CD4-positive, alpha-beta memory T cell (primary cell): ENCODE data around the gene MED12. TPM values are rescaled to one million over a fixed set of nuclear protein-coding genes. Genes with fewer than 3 reads are reported as not detected.

ENCODE experiments used
- CTCF ChIA-PET: fragments of 350-600 bp; sonication (Branson Sonifier 250); formaldehyde crosslinking; loops from one replicate; lab custom pipeline; 2021; ENCODE audit warnings: inconsistent platforms; ENCODE audit not compliant: partially characterized antibody; lab: Charles Lee
- POLR2A ChIA-PET: fragments of 350-600 bp; sonication (Branson Sonifier 250); formaldehyde crosslinking; loops from one replicate; lab custom pipeline; 2021; ENCODE audit not compliant: partially characterized antibody; lab: Charles Lee
- DNase-seq, 5 donors: peaks; one replicate each; pipeline versions ENCODE4 v3.0.0 to v3.0.0-alpha.2; 2020 to 2022; ENCODE audit warnings: mixed read lengths in 1 of 5
- H3K27ac ChIP-seq: one replicate; pipeline ENCODE4 v1.7.0; 2013; ENCODE audit warnings: low read depth, low read length
- H3K27me3 ChIP-seq: 2 replicates; pipeline ENCODE4 v1.7.0; 2013; ENCODE audit warnings: mild to moderate bottlenecking, low read length, moderate library complexity; ENCODE audit not compliant: insufficient read depth
- H3K36me3 ChIP-seq: 2 replicates; pipeline ENCODE4 v1.7.0; 2013; ENCODE audit warnings: mild to moderate bottlenecking, low read length, moderate library complexity; ENCODE audit not compliant: insufficient read depth
- H3K4me1 ChIP-seq: 2 replicates; pipeline ENCODE4 v1.7.0; 2013; ENCODE audit warnings: mild to moderate bottlenecking, low read length, moderate library complexity; ENCODE audit not compliant: insufficient read depth
- H3K4me3 ChIP-seq, 2 donors: one replicate each; pipeline ENCODE4 v1.7.0; 2013; ENCODE audit warnings: low read length in 2 of 2, mild to moderate bottlenecking in 1 of 2
- H3K9me3 ChIP-seq, 2 donors: one replicate each; pipeline ENCODE4 v1.7.0; 2013; ENCODE audit warnings: low read length in 2 of 2, control low read depth in 1 of 2; ENCODE audit not compliant: control insufficient read depth in 1 of 2
- H3K27ac Mint-ChIP-seq, 7 donors: one replicate each; pipeline ENCODE4 v1.8.0; 2020 to 2021; ENCODE audit warnings: mixed read lengths in 7 of 7, mild to moderate bottlenecking in 6 of 7, inconsistent platforms in 3 of 7, moderate library complexity in 3 of 7
- H3K27me3 Mint-ChIP-seq, 2 donors: one replicate each; pipeline ENCODE4 v1.8.0; 2020 to 2021; ENCODE audit warnings: mixed read lengths in 2 of 2
- H3K36me3 Mint-ChIP-seq, 2 donors: one replicate each; pipeline ENCODE4 v1.8.0; 2020 to 2021; ENCODE audit warnings: mixed read lengths in 2 of 2, inconsistent platforms in 1 of 2, mild to moderate bottlenecking in 1 of 2
- H3K4me1 Mint-ChIP-seq, 4 donors: one replicate each; pipeline ENCODE4 v1.8.0; 2020 to 2021; ENCODE audit warnings: mixed read lengths in 4 of 4, mild to moderate bottlenecking in 1 of 4
- H3K4me3 Mint-ChIP-seq, 8 donors: one replicate each; pipeline ENCODE4 v1.8.0; 2020 to 2021; ENCODE audit warnings: mixed read lengths in 8 of 8, mild to moderate bottlenecking in 7 of 8, moderate library complexity in 6 of 8, inconsistent platforms in 3 of 8
- H3K9me3 Mint-ChIP-seq, 8 donors: one replicate each; pipeline ENCODE4 v1.8.0; 2020 to 2021; ENCODE audit warnings: mixed read lengths in 8 of 8, mild to moderate bottlenecking in 5 of 8, inconsistent platforms in 3 of 8, moderate library complexity in 1 of 8
- intact Hi-C: fragments of 100-400 bp; cut with micrococcal nuclease; formaldehyde crosslinking; loops from one replicate; pipeline ENCODE4 v1.15.1; 2023
- polyA plus RNA-seq, 2 donors: library from polyadenylated mRNA; unstranded; fragments of 300-500 nt; fragmentation: Illumina TruSeq; gene quantifications; one replicate each; pipeline ENCODE4 v1.2.3, GENCODE V29; 2021
- total RNA-seq, 2 experiments: library from RNA; stranded (reverse); gene quantifications; one replicate each; pipeline ENCODE4 v1.2.3, GENCODE V29; 2021

The MED12 gene
- total and polyA plus RNA-seq, 4 experiments from 2014 or later = 3.4 to 89.9 (median 51.6) TPM

DNA sequence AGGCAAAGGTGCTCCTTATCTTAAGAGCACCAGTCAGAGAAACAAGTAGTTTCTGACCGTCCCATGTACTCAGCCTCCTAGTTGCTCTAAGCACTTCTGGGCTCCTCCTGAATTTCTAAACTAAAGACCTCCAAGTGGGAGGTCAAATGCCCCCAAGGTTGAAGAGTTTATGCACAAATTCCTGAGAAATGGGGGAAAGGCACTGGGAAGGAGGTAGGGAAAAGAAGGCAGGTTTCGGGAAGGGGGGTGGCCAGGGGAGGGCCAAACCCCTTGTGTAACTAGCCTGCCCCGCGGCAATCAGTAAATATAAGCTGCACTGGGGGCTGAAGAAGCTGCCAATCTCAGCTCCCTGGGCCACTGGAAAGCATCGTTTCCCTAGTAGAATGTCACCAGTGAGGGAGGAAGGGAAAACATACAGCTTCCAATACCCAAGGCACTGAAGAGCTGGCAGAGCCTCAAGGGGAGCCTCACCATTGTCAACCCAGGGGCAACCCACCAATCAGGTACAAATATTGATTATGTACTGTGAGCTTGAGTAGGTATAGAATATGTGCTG, 19.4 kb upstream of the MED12 start:
- H3K4me3 ChIP-seq = no peak overlapping the region
- H3K27me3 ChIP-seq = no peaks in the 10 kb centered on the region
- Mint-ChIP-seq H3K4me1 (peaks cover 39 to 79% (median 67%) of the 10 kb centered on the region in 4 donors), H3K36me3 (peaks cover 0 to 4% of the 10 kb centered on the region in 2 donors), H3K27me3 (no peaks in the 10 kb centered on the region), H3K9me3 (no peaks in the 10 kb centered on the region), H3K4me3 (peak overlapping the region in 4 of 8 donors; percentile 9 to 69 (median 19)), H3K27ac (peak overlapping the region in 5 of 7 donors; percentile 56 to 91 (median 66))
- ChIA-PET POLR2A (interaction anchor here (1.1 to 5.3 kb wide), 5 partner anchors 14 to 83 kb away, joined by 3 to 141 read pairs (median 47); partner anchors contain the start of genes IL2RG and MED12), CTCF (interaction anchor here (1.0 to 4.7 kb wide), 6 partner anchors 13 to 80 kb away, joined by 4 to 75 read pairs (median 16); partner anchors contain the start of genes IL2RG and MED12)
- peaks cover 68% of the 10 kb centered on the region for H3K4me1 ChIP-seq
- intact Hi-C loops = loop anchor here (1.0 kb wide), 4 partner anchors 12 to 80 kb away; partner anchors contain the start of genes IL2RG and MED12
- H3K36me3 ChIP-seq = no peaks in the 10 kb centered on the region
- peak overlapping the region; percentile 46 for H3K27ac ChIP-seq
- no peaks in the 10 kb centered on the region for H3K9me3 ChIP-seq
- DNase-seq = no peak

DNA sequence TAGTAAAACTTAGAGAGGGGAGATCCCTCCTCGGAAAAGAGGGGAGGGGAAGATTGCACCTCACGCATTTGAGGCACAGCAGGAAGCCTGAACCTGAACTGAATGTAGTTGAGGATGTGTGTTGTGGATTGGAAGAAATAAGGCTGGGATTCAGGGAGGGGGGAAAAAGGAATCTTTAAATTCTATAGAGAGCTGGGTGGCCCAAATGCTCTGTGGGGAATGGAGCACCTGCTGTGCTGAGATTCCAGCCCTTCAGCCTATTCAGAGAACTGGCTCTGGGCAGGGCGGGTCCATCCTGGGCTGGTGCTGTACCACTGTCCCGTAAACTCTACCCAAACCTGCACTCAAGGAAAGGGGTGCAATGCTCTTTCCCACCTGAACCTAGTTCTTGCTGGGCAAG, 18.7 kb upstream of the MED12 start:
- no peaks in the 10 kb centered on the region for H3K9me3 Mint-ChIP-seq
- intact Hi-C loops = no loop called here
- H3K27me3 ChIP-seq = no peaks in the 10 kb centered on the region
- peaks cover 75% of the 10 kb centered on the region for H3K4me1 ChIP-seq
- H3K4me1 Mint-ChIP-seq = peaks cover 46 to 86% (median 74%) of the 10 kb centered on the region in 4 donors
- H3K36me3 Mint-ChIP-seq = peaks cover 0 to 4% of the 10 kb centered on the region in 2 donors
- no peak for DNase-seq
- ChIA-PET POLR2A (interaction anchor here (1.1 to 5.3 kb wide), 5 partner anchors 13 to 82 kb away, joined by 3 to 141 read pairs (median 47); partner anchors contain the start of genes IL2RG and MED12), CTCF (interaction anchor here (1.0 to 4.7 kb wide), 6 partner anchors 12 to 79 kb away, joined by 4 to 75 read pairs (median 16); partner anchors contain the start of genes IL2RG and MED12)
- H3K27ac Mint-ChIP-seq = peak overlapping the region in 6 of 7 donors; percentile 62 to 91 (median 72)
- no peaks in the 10 kb centered on the region for H3K9me3 ChIP-seq
- H3K27me3 Mint-ChIP-seq = no peaks in the 10 kb centered on the region
- no peak overlapping the region for H3K4me3 ChIP-seq
- H3K27ac ChIP-seq = no peak overlapping the region
- no peaks in the 10 kb centered on the region for H3K36me3 ChIP-seq
- peak overlapping the region in 1 of 8 donors; percentile 53 for H3K4me3 Mint-ChIP-seq

DNA sequence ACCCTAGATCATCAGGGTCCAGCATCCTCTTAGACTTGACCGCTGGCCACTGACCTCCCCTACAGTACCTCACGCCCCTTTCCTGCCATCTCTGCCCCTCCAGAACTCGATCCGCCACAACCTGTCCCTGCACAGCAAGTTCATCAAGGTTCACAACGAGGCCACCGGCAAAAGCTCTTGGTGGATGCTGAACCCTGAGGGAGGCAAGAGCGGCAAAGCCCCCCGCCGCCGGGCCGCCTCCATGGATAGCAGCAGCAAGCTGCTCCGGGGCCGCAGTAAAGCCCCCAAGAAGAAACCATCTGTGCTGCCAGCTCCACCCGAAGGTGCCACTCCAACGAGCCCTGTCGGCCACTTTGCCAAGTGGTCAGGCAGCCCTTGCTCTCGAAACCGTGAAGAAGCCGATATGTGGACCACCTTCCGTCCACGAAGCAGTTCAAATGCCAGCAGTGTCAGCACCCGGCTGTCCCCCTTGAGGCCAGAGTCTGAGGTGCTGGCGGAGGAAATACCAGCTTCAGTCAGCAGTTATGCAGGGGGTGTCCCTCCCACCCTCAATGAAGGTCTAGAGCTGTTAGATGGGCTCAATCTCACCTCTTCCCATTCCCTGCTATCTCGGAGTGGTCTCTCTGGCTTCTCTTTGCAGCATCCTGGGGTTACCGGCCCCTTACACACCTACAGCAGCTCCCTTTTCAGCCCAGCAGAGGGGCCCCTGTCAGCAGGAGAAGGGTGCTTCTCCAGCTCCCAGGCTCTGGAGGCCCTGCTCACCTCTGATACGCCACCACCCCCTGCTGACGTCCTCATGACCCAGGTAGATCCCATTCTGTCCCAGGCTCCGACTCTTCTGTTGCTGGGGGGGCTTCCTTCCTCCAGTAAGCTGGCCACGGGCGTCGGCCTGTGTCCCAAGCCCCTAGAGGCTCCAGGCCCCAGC, 17.6 kb upstream of the MED12 start:
- POLR2A ChIA-PET = interaction anchor here (0.5 to 5.3 kb wide), 14 partner anchors 12 to 265 kb away, joined by 3 to 141 read pairs (median 4); partner anchors contain the start of genes IL2RG, MED12, SNX12 and TAF1
- Mint-ChIP-seq H3K9me3 (no peaks in the 10 kb centered on the region), H3K27me3 (no peaks in the 10 kb centered on the region), H3K4me3 (peak overlapping the region in 2 of 8 donors; percentile 2 to 49), H3K36me3 (peaks cover 5 to 6% of the 10 kb centered on the region in 2 donors), H3K4me1 (peaks cover 48 to 89% (median 72%) of the 10 kb centered on the region in 4 donors), H3K27ac (peak overlapping the region; percentile 76 to 97 (median 91))
- Histone ChIP-seq H3K4me1 (peaks cover 79% of the 10 kb centered on the region), H3K27me3 (no peaks in the 10 kb centered on the region), H3K27ac (no peak overlapping the region), H3K9me3 (no peaks in the 10 kb centered on the region), H3K4me3 (no peak overlapping the region), H3K36me3 (no peaks in the 10 kb centered on the region)
- peak in 1 of 5 donors; percentile 28 for DNase-seq
- CTCF ChIA-PET = interaction anchor here (2.4 to 4.7 kb wide), 5 partner anchors 11 to 77 kb away, joined by 10 to 75 read pairs (median 18); partner anchors contain the start of genes IL2RG and MED12
- intact Hi-C loops = no loop called here

DNA sequence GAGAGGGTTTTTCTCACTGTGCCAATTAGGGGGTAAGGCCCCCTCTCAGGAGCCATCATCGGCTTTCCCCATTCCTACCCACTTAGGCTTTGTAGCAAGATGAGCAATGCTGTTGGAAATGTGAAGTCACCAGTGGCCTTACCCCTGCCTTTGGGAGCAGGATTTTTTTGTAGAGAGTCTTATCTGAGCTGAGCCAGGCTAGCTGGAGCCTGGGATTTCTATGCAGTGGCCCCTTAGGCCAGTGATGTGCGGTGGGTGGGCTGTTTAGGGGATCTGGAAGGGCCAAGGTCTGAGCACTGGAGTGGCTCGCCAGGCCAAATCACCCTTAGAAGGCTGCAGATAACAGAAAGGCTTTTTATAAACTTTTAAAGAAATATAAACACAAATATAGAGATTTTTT, 16.1 kb upstream of the MED12 start:
- Mint-ChIP-seq H3K27me3 (no peaks in the 10 kb centered on the region), H3K4me3 (peak overlapping the region in 5 of 8 donors; percentile 41 to 88 (median 61)), H3K4me1 (peaks cover 58 to 92% (median 79%) of the 10 kb centered on the region in 4 donors), H3K9me3 (no peaks in the 10 kb centered on the region), H3K27ac (peak overlapping the region; percentile 91 to 97 (median 94)), H3K36me3 (peaks cover 17% of the 10 kb centered on the region in 2 donors)
- Histone ChIP-seq H3K4me1 (peaks cover 89% of the 10 kb centered on the region), H3K27me3 (no peaks in the 10 kb centered on the region), H3K4me3 (no peak overlapping the region), H3K9me3 (no peaks in the 10 kb centered on the region), H3K36me3 (no peaks in the 10 kb centered on the region), H3K27ac (peak overlapping the region; percentile 66)
- POLR2A ChIA-PET = interaction anchor here (0.9 to 5.3 kb wide), 12 partner anchors 10 to 263 kb away, joined by 3 to 141 read pairs (median 6); partner anchors contain the start of genes IL2RG, MED12, TAF1 and ZMYM3
- intact Hi-C loops = no loop called here
- CTCF ChIA-PET = interaction anchor here (1.2 to 4.7 kb wide), 4 partner anchors 10 to 76 kb away, joined by 4 to 75 read pairs (median 14); partner anchors contain the start of genes IL2RG and MED12
- DNase-seq = no peak

DNA sequence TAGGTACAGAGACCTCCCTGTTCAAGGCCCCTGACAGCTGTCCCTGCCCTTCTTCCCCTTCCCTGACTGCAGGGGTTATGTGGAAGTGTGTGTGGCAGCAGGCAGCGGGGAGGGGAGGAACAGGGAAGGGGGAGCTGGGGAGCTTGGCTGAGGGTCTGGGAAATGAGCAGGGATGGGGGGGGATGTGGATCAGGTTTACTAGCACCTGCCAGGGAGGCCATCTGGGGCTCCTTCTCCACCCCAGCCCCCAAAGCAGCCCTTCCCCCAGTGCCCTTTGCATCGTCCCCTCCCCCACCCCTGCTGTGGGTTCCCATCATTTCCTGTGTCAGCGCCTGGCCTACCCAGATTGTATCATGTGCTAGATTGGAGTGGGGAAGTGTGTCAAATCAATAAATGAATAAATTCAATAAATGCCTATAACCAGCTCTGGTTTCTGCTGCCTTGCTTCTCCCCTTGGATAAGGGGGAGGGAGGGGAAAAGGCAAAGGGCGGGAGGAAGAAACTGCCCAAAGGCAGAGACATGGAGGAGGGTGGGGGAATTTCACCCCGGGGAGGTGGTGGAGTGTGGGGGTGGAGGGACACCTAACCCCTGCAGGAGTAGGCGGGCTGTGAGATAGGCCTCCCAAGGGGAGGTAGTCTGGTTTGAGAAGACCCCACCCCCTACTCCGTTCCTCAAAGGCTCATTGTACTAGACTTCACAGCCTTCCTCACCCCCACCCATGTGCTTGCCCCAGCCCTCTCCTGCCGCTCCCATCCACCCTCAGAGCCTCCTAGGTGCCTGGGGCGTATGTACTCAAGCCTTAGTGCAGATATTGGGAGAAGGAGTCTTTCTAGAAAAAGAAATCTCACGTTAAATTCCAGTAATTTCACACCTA, 15.0 kb upstream of the MED12 start:
- H3K27me3 ChIP-seq = no peaks in the 10 kb centered on the region
- no peaks in the 10 kb centered on the region for H3K9me3 Mint-ChIP-seq
- peaks cover 27 to 28% of the 10 kb centered on the region in 2 donors for H3K36me3 Mint-ChIP-seq
- no peaks in the 10 kb centered on the region for H3K27me3 Mint-ChIP-seq
- ChIA-PET CTCF (interaction anchor here (0.8 to 4.7 kb wide), 4 partner anchors 8 to 27 kb away, joined by 3 to 75 read pairs (median 11); partner anchors contain the start of genes IL2RG and MED12), POLR2A (interaction anchor here (0.8 to 5.3 kb wide), 10 partner anchors 9 to 262 kb away, joined by 3 to 141 read pairs (median 6); partner anchors contain the start of genes IL2RG, MED12 and TAF1)
- intact Hi-C loops = loop anchor here (1.0 kb wide), 2 partner anchors 8 to 26 kb away; partner anchors contain the start of gene IL2RG
- peak overlapping the region; percentile 91 to 97 (median 95) for H3K27ac Mint-ChIP-seq
- H3K9me3 ChIP-seq = no peaks in the 10 kb centered on the region
- H3K36me3 ChIP-seq = peaks cover 4% of the 10 kb centered on the region
- peaks cover 90% of the 10 kb centered on the region for H3K4me1 ChIP-seq
- peak overlapping the region; percentile 79 to 90 (median 84) for H3K4me3 Mint-ChIP-seq
- peak overlapping the region; percentile 66 for H3K27ac ChIP-seq
- H3K4me3 ChIP-seq = peak overlapping the region; percentile 11 to 37
- peaks cover 57 to 92% (median 82%) of the 10 kb centered on the region in 4 donors for H3K4me1 Mint-ChIP-seq
- peak; percentile 58 to 71 (median 62) for DNase-seq
